ENCODE results near the gene RAD51B. TPM values are rescaled to one million over a fixed set of nuclear protein-coding genes. Genes with fewer than 3 reads are reported as not detected.

RAD51B gene
- total and polyA plus RNA-seq, 4 experiments from 2014 or later = 22.0 to 35.7 (median 31.4) TPM

DNA sequence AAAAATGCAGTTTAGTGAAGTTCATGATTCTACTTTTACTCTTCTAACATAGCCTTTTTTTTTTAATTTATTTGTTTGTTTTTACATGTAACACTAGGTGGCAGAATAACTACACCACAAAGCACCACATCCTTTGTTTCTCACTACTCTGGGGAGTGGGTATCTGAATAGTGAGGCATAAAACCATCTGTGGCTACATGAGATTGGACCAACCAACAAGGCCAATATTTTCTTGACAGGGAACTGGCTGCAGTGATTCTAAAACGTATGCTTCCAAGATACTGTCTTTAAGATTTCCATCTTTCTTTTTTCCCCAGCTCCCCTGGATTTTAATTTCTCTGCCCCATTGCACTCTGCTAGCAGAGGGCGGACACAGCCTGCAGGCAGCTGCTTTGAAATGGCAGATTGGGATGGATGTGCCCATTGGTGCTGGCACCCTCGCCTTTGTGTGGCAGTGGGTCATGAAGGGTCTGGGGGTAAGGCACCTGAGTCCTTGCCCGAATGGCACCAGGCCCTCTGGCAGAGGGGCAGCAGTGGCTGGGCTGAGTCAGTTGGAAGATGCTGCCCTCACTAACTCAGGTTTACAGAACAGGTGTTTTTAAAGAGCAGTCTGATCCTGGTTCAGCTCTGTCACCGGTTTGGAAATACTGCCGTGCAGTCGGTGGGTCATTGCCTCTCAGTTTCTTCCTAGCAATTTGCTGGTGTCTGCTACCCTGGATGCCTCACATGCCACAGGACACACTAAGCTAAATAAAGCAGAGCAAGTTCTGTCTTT, 429.1 kb downstream of the RAD51B start:
- peak; percentile 43 to 65 (median 62) for DNase-seq
- H3K4me3 ChIP-seq (ENCODE audit: low read length in 2 of 2) = no peak overlapping the region
- no peaks in the 10 kb centered on the region for H3K36me3 ChIP-seq (ENCODE audit: insufficient read depth, low read length)
- Mint-ChIP-seq H3K4me3 (no peak overlapping the region), H3K36me3 (no peaks in the 10 kb centered on the region), H3K9me3 (no peaks in the 10 kb centered on the region), H3K27ac (peak overlapping the region in 3 of 7 donors; percentile 55 to 61 (median 61)), H3K4me1 (peaks cover 12 to 38% (median 24%) of the 10 kb centered on the region in 4 donors), H3K27me3 (no peaks in the 10 kb centered on the region)
- CTCF ChIA-PET (ENCODE audit: partially characterized antibody) = interaction anchor here (0.6 to 17.0 kb wide), 28 partner anchors 12 to 595 kb away, joined by 3 to 428 read pairs (median 4); partner anchors contain the start of gene ZFP36L1
- H3K27me3 ChIP-seq (ENCODE audit: insufficient read depth, low read length) = no peaks in the 10 kb centered on the region
- H3K4me1 ChIP-seq (ENCODE audit: insufficient read depth, low read length) = peaks cover 24% of the 10 kb centered on the region
- no peak overlapping the region for H3K27ac ChIP-seq (ENCODE audit: low read depth, low read length)
- POLR2A ChIA-PET (ENCODE audit: partially characterized antibody) = interaction anchor here (1.0 to 13.4 kb wide), 8 partner anchors 35 to 596 kb away, joined by 3 to 210 read pairs (median 15); partner anchors contain the start of gene ZFP36L1
- no peaks in the 10 kb centered on the region for H3K9me3 ChIP-seq (ENCODE audit: control insufficient read depth in 1 of 2, low read length in 2 of 2)
- intact Hi-C loops (cut with micrococcal nuclease) = loop anchor here (1.0 to 10.0 kb wide), 5 partner anchors 314 to 856 kb away; no protein-coding TSS in a partner anchor

DNA sequence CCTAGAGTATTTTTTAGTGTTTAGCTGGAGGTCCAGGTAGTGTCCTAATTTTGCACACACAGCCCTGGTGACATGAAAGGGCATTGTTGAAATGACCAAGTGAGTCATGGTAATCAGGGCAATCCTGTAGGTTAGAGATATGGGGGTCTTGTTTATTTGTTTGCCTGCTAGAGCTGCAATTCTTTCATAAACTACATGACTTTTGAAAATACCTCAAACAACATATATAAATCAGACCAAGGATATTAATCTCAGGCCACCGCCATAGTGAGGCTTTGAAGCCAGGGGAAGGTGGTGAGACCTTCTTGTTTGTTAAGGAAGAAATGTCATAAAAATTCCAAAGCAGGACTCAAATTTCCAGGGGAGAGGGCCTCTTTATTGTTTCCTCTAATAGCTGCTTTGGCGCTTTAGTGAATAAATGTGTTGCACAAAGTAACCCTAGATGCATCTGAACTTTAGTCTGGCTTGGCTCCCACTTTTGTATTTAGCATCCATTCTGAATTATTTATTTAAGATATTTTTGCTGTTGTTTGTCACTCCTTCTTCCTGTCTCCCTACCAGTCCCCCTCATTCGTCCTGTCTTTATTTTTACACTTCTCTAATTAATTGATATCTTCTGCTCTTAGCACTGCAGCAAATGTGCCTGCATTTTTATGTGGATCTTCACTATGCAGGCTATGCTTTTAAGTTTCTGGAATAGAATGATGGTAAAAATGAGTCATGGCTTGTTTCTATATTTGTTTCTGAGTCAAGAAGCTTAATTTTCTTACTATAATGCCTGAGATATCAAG, 430.3 kb downstream of the RAD51B start:
- Histone ChIP-seq H3K4me1 (ENCODE audit: insufficient read depth, low read length) (peaks cover 31% of the 10 kb centered on the region), H3K36me3 (ENCODE audit: insufficient read depth, low read length) (no peaks in the 10 kb centered on the region), H3K27me3 (ENCODE audit: insufficient read depth, low read length) (no peaks in the 10 kb centered on the region), H3K27ac (ENCODE audit: low read depth, low read length) (no peak overlapping the region), H3K9me3 (ENCODE audit: control insufficient read depth in 1 of 2, low read length in 2 of 2) (no peaks in the 10 kb centered on the region), H3K4me3 (ENCODE audit: low read length in 2 of 2) (no peak overlapping the region)
- Mint-ChIP-seq H3K36me3 (no peaks in the 10 kb centered on the region), H3K27me3 (no peaks in the 10 kb centered on the region), H3K4me3 (no peak overlapping the region), H3K9me3 (no peaks in the 10 kb centered on the region), H3K4me1 (peaks cover 13 to 39% (median 25%) of the 10 kb centered on the region in 4 donors), H3K27ac (peak overlapping the region in 4 of 7 donors; percentile 19 to 85 (median 48))
- ChIA-PET CTCF (ENCODE audit: partially characterized antibody) (interaction anchor here (0.6 to 17.0 kb wide), 23 partner anchors 9 to 594 kb away, joined by 3 to 428 read pairs (median 5); partner anchors contain the start of gene ZFP36L1), POLR2A (ENCODE audit: partially characterized antibody) (interaction anchor here (1.0 to 13.4 kb wide), 10 partner anchors 18 to 594 kb away, joined by 3 to 210 read pairs (median 11); partner anchors contain the start of gene ZFP36L1)
- DNase-seq = no peak
- intact Hi-C loops (cut with micrococcal nuclease) = loop anchor here (2.0 to 10.0 kb wide), 4 partner anchors 159 to 855 kb away; no protein-coding TSS in a partner anchor

DNA sequence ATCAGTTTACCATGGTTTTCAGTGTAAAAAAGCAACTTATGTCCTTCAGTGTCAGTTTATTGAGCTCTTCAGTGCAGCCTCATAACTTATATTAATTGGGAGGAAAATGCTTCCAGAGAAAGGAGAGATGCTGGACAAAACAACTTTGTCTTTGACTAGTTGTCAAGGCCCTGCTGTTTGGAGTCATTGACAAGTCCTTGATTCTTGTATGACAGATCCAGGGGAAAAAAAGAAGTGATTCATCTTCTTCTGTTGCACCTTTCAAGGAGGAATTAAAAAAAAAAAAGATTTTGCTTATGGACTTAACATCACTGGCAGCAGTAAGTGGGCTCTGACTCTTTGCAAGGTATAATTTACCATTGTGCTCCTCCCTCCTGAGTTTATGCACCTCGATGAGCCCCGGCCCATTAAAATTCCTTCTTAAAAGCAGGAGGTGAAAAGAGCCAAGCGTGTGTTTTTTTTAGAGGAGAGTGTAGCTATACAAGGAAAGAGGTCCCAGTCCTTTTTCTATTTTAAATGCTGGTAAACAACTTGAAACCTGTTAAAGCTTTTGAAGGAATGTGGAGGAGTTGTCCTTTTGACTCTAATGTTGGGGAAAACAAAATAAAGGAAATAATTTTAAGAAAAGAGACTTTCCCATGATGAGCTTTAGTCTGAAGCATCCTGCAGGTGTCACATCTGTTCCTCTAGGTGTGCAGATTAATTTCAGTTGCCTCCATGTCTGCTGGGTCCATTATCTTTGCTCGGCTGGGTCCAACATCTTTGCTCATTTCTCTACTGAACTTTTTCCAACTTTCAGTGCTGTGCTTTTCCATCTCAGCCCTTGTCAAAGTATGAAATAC, 431.6 kb downstream of the RAD51B start:
- ChIA-PET POLR2A (ENCODE audit: partially characterized antibody) (interaction anchor here (1.7 to 13.4 kb wide), 8 partner anchors 33 to 593 kb away, joined by 4 to 210 read pairs (median 8); partner anchors contain the start of gene ZFP36L1), CTCF (ENCODE audit: partially characterized antibody) (interaction anchor here (0.8 to 17.0 kb wide), 21 partner anchors 9 to 593 kb away, joined by 3 to 428 read pairs (median 5); partner anchors contain the start of gene ZFP36L1)
- H3K4me3 ChIP-seq (ENCODE audit: low read length in 2 of 2) = no peak overlapping the region
- intact Hi-C loops (cut with micrococcal nuclease) = loop anchor here (2.0 to 5.0 kb wide), 2 partner anchors 158 to 256 kb away; no protein-coding TSS in a partner anchor
- H3K9me3 Mint-ChIP-seq = no peaks in the 10 kb centered on the region
- H3K4me3 Mint-ChIP-seq = no peak overlapping the region
- no peaks in the 10 kb centered on the region for H3K9me3 ChIP-seq (ENCODE audit: control insufficient read depth in 1 of 2, low read length in 2 of 2)
- peaks cover 20 to 50% (median 33%) of the 10 kb centered on the region in 4 donors for H3K4me1 Mint-ChIP-seq
- H3K36me3 Mint-ChIP-seq = no peaks in the 10 kb centered on the region
- H3K27me3 ChIP-seq (ENCODE audit: insufficient read depth, low read length) = no peaks in the 10 kb centered on the region
- no peak overlapping the region for H3K27ac ChIP-seq (ENCODE audit: low read depth, low read length)
- peak in 1 of 5 donors; percentile 20 for DNase-seq
- H3K27ac Mint-ChIP-seq = peak overlapping the region in 6 of 7 donors; percentile 9 to 83 (median 50)
- peaks cover 44% of the 10 kb centered on the region for H3K4me1 ChIP-seq (ENCODE audit: insufficient read depth, low read length)
- no peaks in the 10 kb centered on the region for H3K36me3 ChIP-seq (ENCODE audit: insufficient read depth, low read length)
- H3K27me3 Mint-ChIP-seq = no peaks in the 10 kb centered on the region

DNA sequence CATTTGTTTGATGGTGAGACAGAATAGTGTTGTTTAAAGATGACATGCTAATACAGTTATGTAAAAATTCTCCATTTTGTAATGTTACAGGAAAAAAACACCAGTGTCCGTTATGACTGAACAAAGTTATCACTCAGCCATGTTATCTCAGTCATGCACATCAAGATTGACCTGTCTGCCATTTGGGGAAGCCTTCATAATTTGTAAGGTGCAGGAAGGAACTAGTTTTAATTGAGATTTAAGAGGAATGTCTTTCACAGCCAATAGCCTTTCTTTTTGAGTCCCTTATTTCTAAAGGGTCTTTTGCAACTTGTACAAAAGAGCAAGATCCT, 432.2 kb downstream of the RAD51B start:
- peaks cover 48% of the 10 kb centered on the region for H3K4me1 ChIP-seq (ENCODE audit: insufficient read depth, low read length)
- intact Hi-C loops (cut with micrococcal nuclease) = loop anchor here (2.0 to 5.0 kb wide), 2 partner anchors 157 to 256 kb away; no protein-coding TSS in a partner anchor
- peak overlapping the region in 3 of 7 donors; percentile 24 to 83 (median 51) for H3K27ac Mint-ChIP-seq
- no peaks in the 10 kb centered on the region for H3K27me3 Mint-ChIP-seq
- no peaks in the 10 kb centered on the region for H3K36me3 Mint-ChIP-seq
- no peak overlapping the region for H3K4me3 Mint-ChIP-seq
- H3K27ac ChIP-seq (ENCODE audit: low read depth, low read length) = no peak overlapping the region
- no peaks in the 10 kb centered on the region for H3K9me3 Mint-ChIP-seq
- H3K9me3 ChIP-seq (ENCODE audit: control insufficient read depth in 1 of 2, low read length in 2 of 2) = no peaks in the 10 kb centered on the region
- CTCF ChIA-PET (ENCODE audit: partially characterized antibody) = interaction anchor here (0.9 to 17.0 kb wide), 16 partner anchors 8 to 592 kb away, joined by 3 to 428 read pairs (median 6); partner anchors contain the start of gene ZFP36L1
- H3K36me3 ChIP-seq (ENCODE audit: insufficient read depth, low read length) = no peaks in the 10 kb centered on the region
- POLR2A ChIA-PET (ENCODE audit: partially characterized antibody) = interaction anchor here (1.7 to 13.4 kb wide), 7 partner anchors 32 to 566 kb away, joined by 5 to 210 read pairs (median 8); partner anchors contain the start of gene ZFP36L1
- no peaks in the 10 kb centered on the region for H3K27me3 ChIP-seq (ENCODE audit: insufficient read depth, low read length)
- no peak overlapping the region for H3K4me3 ChIP-seq (ENCODE audit: low read length in 2 of 2)
- no peak for DNase-seq
- peaks cover 20 to 56% (median 37%) of the 10 kb centered on the region in 4 donors for H3K4me1 Mint-ChIP-seq

DNA sequence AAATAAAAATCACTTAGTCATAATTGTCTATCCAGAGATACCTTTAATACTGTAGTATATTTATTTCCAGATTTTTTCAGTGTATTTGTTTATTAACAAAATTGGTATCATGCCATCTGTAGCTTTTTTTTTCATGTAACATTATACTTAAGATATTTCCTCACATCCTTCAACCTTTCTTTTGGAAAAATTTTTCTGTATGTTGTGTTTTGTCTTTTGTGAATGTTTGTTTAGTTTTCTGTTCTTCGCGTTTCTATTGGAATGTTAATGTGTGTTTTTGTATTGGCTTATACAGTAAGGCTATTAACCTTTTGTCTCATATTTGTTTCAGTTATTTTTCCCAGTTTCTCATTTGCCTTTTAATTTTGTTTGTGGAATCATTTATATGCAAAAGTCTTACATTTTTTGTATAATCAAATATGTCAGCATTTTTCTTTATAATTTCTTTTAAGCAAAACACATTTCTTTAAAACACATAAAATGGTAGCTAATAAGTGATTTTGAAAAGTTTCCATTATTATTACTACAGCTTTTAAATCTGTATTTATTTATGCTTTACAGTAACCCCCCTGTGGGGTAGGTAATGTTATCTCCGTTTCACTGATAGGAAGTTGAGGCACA, 433.7 kb downstream of the RAD51B start:
- no peak overlapping the region for H3K27ac Mint-ChIP-seq
- peaks cover 45% of the 10 kb centered on the region for H3K4me1 ChIP-seq (ENCODE audit: insufficient read depth, low read length)
- H3K4me3 Mint-ChIP-seq = no peak overlapping the region
- no peak overlapping the region for H3K27ac ChIP-seq (ENCODE audit: low read depth, low read length)
- H3K36me3 ChIP-seq (ENCODE audit: insufficient read depth, low read length) = no peaks in the 10 kb centered on the region
- H3K36me3 Mint-ChIP-seq = no peaks in the 10 kb centered on the region
- H3K27me3 ChIP-seq (ENCODE audit: insufficient read depth, low read length) = no peaks in the 10 kb centered on the region
- ChIA-PET CTCF (ENCODE audit: partially characterized antibody) (interaction anchor here (0.7 to 17.0 kb wide), 6 partner anchors 30 to 569 kb away, joined by 3 to 428 read pairs (median 14); partner anchors contain the start of gene ZFP36L1), POLR2A (ENCODE audit: partially characterized antibody) (interaction anchor here (5.1 to 13.4 kb wide), 3 partner anchors 31 to 564 kb away, joined by 38 to 210 read pairs (median 184); partner anchors contain the start of gene ZFP36L1)
- H3K9me3 ChIP-seq (ENCODE audit: control insufficient read depth in 1 of 2, low read length in 2 of 2) = no peaks in the 10 kb centered on the region
- H3K4me3 ChIP-seq (ENCODE audit: low read length in 2 of 2) = no peak overlapping the region
- DNase-seq = no peak
- intact Hi-C loops (cut with micrococcal nuclease) = loop anchor here (5.0 kb wide), 1 partner anchor 254 kb away; no protein-coding TSS in a partner anchor
- no peaks in the 10 kb centered on the region for H3K27me3 Mint-ChIP-seq
- H3K4me1 Mint-ChIP-seq = peaks cover 17 to 49% (median 33%) of the 10 kb centered on the region in 4 donors
- H3K9me3 Mint-ChIP-seq = no peaks in the 10 kb centered on the region

Data from CD4-positive, alpha-beta memory T cell (primary cell).